H1 (cell line): ENCODE results near the gene TMEM222. TPM values are rescaled to one million over a fixed set of nuclear protein-coding genes. Genes with fewer than 3 reads are reported as not detected.

Source experiments
- GABPA ChIP-seq: IDR thresholded peaks from 2 replicates; pipeline ENCODE4 v1.6.1; 2011; ENCODE audit warnings: mild to moderate bottlenecking, low read length, moderate library complexity, borderline replicate concordance; ENCODE audit not compliant: insufficient read depth
- POU5F1 ChIP-seq: IDR thresholded peaks from 2 replicates; pipeline ENCODE4 v1.6.1; 2011; ENCODE audit warnings: low read depth, mild to moderate bottlenecking, low read length, moderate library complexity
- TAF7 ChIP-seq: optimal IDR thresholded peaks from 2 replicates; pipeline ENCODE3; 2011; ENCODE audit warnings: low read depth, mild to moderate bottlenecking, inconsistent platforms, low read length, moderate library complexity, borderline replicate concordance
- USF2 ChIP-seq: IDR thresholded peaks from 2 replicates; pipeline ENCODE4 v1.6.1; 2011; ENCODE audit warnings: low read length, improper control_type of control experiment
- polyA plus RNA-seq, 7 experiments: library from polyadenylated mRNA; depleted of rRNA in 3 of 7; stranded (reverse) in 5 of 7; unstranded in 2 of 7; fragments of >200 nt in 5 of 7; fragments of 200-250 nt in 2 of 7; gene quantifications; 1 replicate in 5 of 7; 2 replicates in 1 of 7; 4 replicates in 1 of 7; pipeline versions ENCODE4 v1.2.1 to v1.2.3, GENCODE V29; 2011 to 2013; ENCODE audit warnings: missing spikeins in 2 of 7, mixed read lengths in 2 of 7
- total RNA-seq: library from RNA; stranded (reverse); fragmentation: NEBNext Ultra II Directional; extraction: Animal tissue kit (Norgen Biotek cat#: 25700); gene quantifications from 2 replicates; pipeline ENCODE4 v1.2.1, GENCODE V29; 2021

TMEM222 gene
- total and polyA plus RNA-seq, 2 of the 8 experiments (the other 6 are each of a cell fraction or from before 2014, with no cell fraction given), result 27.0 to 51.8 TPM

GRCh38 chr1:27302612-27303011 lies 19.4 kb upstream of the TMEM222 start (continued):
- no peak for TF ChIP-seq POU5F1
- no peak for TF ChIP-seq TAF7
- TF ChIP-seq GABPA, result no peak
- no peak for TF ChIP-seq USF2
